HG02938 (cell line): Measurements from ENCODE around the gene ZNF211.
A peak's percentile ranks its signal among the peaks of the same experiment; 100 is the strongest.

Experiments
- ATAC-seq: cut with Tn5 transposase; IDR thresholded peaks from one replicate; pipeline ENCODE4 v1.9.1; 2021; ENCODE audit warnings: mild to moderate bottlenecking, moderate library complexity; ENCODE audit not compliant: unreplicated experiment

The ZNF211 gene

DNA sequence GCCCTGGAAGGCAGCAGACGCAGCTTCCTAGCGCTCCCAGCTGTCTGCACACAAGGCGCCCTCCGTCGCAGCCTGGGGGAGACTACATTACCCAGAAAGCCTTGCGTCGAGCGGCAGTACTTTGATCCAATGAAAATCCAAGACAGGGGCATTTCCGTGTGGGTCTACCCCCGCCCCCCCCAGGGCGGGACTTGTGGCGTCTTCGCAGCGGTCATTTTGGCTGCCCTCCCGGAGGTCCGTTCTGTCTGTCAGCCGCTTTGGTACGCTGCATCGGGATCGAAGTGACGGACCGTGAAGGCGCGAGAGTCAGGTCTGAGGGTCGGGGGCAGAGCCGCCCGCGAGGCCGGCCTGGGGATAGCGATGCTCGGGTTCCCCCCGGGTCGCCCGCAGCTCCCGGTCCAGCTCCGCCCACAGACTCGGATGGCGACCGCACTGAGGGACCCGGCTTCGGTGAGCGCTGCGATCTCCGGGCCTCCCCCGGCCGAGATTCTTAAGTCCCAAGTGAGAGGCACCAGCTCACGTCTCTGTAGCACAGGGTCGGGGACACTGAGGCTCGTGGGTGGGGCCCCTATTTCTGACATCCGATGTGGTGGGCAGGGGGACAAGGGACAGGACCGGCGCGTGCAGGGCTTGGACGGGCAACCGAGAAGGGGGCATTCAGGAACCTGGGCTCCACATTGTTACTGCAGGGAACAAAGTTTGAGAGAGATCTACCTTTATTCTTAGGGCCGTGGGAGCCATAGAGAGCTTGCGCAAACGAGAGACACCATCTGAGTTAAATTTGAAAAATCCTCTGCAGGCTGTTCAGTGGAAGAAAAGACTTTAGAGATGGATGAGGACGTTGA lies at the start of gene ZNF211:
TSS of gene ZNF211 (plus strand) at position 182 of the 845 bp plus-strand sequence. CDS start at position 361, 179 bp downstream.
- ATAC-seq: peak; percentile 92

DNA sequence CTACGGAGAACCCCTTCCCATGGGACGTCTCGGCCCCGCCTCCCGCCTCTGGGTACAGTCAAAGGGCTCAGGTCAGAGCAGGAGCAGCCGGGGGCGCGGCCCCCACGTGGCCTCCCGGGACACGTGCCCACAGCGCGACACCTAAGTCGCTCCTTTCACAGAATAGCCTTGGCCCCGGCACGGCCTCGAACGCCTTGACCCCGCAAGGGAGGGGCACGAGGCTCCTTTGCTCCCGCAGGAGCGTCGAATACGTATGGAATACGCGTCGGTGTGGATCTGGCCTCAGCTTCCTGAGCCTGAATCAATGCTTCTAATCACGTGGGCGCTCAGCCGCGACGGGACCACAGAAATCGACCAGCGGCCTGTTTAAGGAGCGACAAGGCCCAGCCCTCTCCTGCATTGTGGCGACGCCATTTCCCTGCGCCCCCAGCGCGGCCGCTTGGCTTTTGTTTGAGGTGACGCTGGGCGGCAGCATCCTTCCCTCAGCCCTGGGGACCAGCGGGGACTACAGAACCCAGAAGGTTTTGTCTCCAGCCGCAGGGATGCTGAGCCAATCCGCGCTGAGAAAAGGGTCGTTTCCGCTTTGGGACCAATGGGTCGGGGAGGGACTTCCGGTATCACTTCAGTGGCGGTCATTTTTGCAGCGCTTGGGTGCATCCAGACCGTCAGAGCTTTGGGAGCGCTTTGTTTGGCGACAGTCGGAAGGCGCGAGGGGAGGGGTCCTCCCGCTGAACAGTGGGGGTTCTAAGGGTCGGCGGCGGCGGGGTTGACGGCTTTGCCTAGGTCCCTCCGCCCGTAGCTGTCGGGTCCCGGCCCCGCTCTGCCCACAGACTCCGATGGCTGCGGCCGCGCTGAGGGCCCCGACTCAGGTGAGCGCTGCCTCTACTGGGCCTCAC lies 49.2 kb upstream of the ZNF211 start, which contains the start of gene ZIK1:
TSS of gene ZIK1 (plus strand) at position 625 of the 896 bp plus-strand sequence. CDS start at position 837, 212 bp downstream.
- peak; percentile 72 for ATAC-seq

- no peak for ATAC-seq
Measured at GRCh38 chr19:57587529-57587928, 45.4 kb upstream of the ZNF211 start.

GRCh38 chr19:57599377-57599760 lies 33.6 kb upstream of the ZNF211 start:
- ATAC-seq: no peak

DNA sequence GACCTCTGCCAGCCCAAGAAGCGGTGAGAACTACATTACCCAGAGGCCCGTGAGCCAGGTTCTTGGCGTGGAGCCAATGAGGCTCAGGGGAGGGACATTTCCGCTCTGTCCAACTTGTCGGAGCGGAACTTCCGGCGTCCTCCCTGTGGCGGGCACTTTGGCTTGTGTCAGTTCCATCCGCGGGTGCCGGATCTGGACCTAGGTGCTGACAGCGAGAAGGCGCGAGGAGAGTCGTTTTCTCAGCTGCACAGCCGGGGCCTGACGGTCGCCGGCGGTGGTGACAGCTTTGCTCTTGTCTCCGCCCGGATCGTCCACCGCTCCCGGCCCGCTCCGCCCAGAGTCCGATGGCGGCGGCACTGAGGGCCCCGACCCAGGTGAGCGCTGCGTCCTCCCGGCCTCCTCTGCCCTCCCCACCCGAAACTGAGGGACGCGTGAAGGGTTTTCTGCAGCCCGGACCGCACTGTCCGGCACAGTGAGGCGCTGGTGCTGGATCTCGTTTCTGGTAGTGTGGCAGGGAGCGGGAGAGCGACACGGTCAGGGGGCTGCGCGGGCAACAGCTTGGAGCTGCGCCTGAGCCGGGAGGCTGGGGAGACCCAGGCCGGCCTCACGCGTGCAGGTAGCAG lies 33.1 kb upstream of the ZNF211 start, which contains the start of gene ZNF530:
TSS of gene ZNF530 (plus strand) at position 125 of the 623 bp plus-strand sequence. CDS start 4,461 bp downstream, outside the sequence.
- ATAC-seq: peak; percentile 94

DNA sequence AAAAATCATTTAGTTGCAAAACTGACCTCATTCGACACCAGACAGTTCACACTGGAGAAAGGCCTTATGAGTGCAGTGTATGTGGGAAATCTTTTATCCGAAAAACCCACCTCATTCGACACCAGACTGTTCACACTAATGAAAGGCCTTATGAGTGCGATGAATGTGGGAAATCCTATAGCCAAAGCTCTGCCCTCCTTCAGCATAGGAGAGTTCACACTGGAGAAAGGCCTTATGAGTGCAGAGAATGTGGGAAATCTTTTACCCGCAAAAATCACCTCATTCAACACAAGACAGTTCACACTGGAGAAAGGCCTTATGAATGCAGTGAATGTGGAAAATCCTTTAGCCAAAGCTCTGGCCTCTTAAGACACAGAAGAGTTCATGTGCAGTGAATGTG lies 26.0 kb upstream of the ZNF211 start:
- ATAC-seq: no peak

GRCh38 chr19:57611113-57611512 lies 21.9 kb upstream of the ZNF211 start:
- ATAC-seq: no peak

DNA sequence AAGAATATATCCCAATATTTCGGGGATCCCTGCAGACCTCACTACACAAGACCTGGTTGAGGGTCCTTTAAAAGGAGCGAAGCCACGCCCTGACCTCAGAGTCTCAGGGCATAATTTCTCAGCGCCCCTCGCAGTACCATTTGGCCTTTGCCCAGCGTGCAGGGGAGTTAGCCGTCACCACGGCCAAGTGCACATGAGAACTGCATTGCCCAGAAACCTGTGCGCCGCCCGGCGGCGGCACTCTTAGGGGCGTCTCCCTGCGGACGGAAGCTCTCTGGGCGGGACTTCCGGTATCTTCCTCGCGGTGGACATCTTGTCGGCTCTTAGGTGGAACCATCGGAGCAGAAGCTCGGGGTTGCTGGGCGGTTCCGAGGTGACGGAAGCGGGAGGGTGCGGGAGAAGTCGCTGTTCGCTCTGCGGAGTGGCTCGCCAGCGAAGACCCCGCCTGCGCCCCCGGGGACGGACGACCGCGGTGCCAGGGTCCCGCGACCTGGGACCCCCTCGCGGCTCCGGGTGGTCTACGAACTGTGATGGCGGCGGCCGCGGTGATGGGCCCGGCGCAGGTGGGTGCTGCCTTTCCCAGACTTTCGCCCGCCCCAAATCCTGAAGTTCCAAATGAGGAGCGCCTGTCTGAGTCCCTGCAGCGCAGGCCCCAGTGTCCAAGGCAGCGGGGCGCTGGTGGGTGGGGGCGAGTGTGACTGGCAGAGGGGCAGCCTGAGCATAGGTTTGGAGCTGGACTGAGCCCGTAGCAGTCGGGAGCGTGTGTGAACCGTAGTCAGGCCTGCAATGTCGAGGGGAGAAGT lies 18.8 kb upstream of the ZNF211 start, which contains the start of gene ZNF134:
TSS of gene ZNF134 (plus strand) at position 302 of the 803 bp plus-strand sequence. CDS start 5,227 bp downstream, outside the sequence.
- peak; percentile 96 for ATAC-seq

GRCh38 chr19:57615346-57615745 lies 17.6 kb upstream of the ZNF211 start:
- ATAC-seq: no peak

DNA sequence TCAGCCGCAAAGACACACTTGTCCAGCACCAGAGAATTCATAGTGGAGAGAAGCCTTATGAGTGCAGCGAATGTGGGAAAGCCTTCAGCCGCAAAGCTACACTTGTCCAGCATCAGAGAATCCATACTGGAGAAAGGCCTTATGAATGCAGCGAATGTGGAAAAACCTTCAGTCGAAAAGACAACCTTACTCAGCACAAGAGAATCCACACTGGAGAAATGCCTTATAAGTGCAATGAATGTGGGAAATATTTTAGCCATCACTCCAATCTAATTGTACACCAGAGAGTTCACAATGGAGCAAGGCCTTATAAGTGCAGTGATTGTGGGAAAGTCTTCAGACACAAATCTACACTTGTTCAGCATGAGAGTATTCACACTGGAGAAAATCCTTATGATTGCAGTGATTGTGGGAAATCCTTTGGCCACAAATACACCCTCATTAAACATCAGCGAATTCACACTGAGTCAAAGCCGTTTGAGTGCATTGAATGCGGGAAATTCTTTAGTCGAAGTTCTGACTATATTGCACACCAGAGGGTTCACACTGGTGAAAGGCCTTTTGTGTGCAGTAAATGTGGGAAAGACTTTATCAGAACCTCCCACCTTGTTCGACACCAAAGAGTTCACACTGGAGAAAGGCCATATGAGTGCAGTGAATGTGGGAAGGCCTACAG lies 12.2 kb upstream of the ZNF211 start:
- no peak for ATAC-seq

GRCh38 chr19:57623091-57623490 lies 9.9 kb upstream of the ZNF211 start:
- ATAC-seq: no peak

DNA sequence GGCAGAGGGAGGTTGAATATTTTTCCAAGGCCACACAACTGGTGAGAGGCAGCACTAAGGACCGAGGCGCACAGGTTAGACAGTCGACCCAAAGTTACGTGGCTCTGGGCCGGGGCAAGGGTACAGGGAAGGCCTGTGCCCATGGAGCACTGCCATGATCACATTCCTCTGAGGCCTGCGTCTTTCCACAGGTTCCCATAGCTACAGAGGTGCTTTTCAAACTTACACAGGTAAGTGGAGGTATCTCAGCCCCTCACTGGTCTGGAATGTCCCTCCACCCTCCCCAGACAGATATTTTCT lies 814 bp downstream of the ZNF211 start:
- no peak for ATAC-seq

- no peak for ATAC-seq
Measured at GRCh38 chr19:57637379-57637778, 4.4 kb downstream of the ZNF211 start.

DNA sequence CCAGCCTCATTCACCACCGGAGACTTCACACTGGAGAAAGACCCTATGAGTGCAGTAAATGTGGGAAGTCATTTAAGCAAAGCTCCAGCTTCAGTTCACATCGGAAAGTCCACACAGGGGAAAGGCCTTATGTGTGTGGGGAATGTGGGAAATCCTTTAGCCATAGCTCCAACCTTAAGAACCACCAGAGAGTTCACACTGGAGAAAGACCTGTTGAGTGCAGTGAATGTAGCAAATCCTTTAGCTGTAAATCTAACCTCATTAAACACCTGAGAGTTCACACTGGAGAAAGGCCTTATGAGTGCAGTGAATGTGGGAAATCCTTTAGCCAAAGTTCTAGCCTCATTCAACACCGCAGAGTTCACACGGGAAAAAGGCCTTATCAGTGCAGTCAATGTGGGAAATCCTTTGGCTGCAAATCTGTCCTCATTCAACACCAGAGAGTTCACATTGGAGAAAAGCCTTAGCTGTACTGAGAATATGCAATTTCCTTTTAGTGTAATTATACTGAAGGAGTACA lies 8.8 kb downstream of the ZNF211 start:
- ATAC-seq: no peak

- no peak for ATAC-seq
Measured at GRCh38 chr19:57642396-57643046, 9.6 kb downstream of the ZNF211 start.

- ATAC-seq: no peak
Measured at GRCh38 chr19:57643734-57644133, 10.8 kb downstream of the ZNF211 start.

- ATAC-seq: no peak
Measured at GRCh38 chr19:57648331-57649003, 15.5 kb downstream of the ZNF211 start.

DNA sequence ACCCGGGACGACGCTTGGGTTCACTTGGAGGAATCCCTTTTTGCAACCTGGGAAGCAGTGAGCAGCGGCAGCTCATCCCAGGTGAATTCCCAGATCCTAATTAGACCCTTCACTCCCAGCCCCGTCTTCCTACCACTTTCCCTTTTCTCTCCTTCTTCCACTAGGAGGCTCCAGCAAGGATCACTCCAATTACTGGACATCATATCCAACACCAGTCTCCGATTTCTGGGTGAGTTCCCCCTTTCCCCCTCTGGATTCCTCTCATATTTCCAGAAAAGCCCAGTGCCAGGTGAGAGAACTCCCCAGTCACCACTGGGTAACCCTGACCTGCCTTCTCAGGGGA lies 18.7 kb downstream of the ZNF211 start:
- ATAC-seq: no peak
